Prostate gland (tissue), 2 donors: ENCODE measurements around the gene CHD1L. TPM values are rescaled to one million over a fixed set of nuclear protein-coding genes. Genes with fewer than 3 reads are reported as not detected.

Source experiments
- DNase-seq: peaks from one replicate; pipeline ENCODE4 v3.0.0-alpha.2; 2019; ENCODE audit warnings: low spot score
- H3K27ac ChIP-seq, 2 donors: fragments of 200-600 bp; sonication (generic); 2 replicates each; pipeline ENCODE4 v1.5.1; 2017 to 2019
- H3K27me3 ChIP-seq: fragments of 200-600 bp; sonication (generic); replicated peaks from 2 replicates; pipeline ENCODE4 v1.5.1; 2019; ENCODE audit not compliant: insufficient read depth
- H3K36me3 ChIP-seq, 2 donors: fragments of 200-600 bp; sonication (generic); 1 replicate in 1 of 2; 2 replicates in 1 of 2; pipeline versions ENCODE4 v1.5.1 to v1.8.1; 2017 to 2019
- H3K4me1 ChIP-seq: fragments of 200-600 bp; sonication (generic); replicated peaks from 2 replicates; pipeline ENCODE4 v1.5.1; 2019
- H3K4me3 ChIP-seq, 2 donors: fragments of 200-600 bp; sonication (generic); 2 replicates each; pipeline ENCODE4 v1.5.1; 2017 to 2019
- H3K9me3 ChIP-seq: fragments of 200-600 bp; sonication (generic); 2 replicates; pipeline ENCODE4 v1.5.1; 2017
- CTCF ChIP-seq, 4 experiments: fragments of 200-600 bp in 2 of 4; fragments of 450-650 bp in 2 of 4; sonication (generic) in 2 of 4; IDR thresholded peaks; 1 replicate in 3 of 4; 2 replicates in 1 of 4; pipeline ENCODE4 v1.5.1; 2016 to 2019; ENCODE audit warnings: antibody characterized with exemption in 4 of 4, mild to moderate bottlenecking in 2 of 4, moderate library complexity in 2 of 4
- POLR2A ChIP-seq: fragments of 450-650 bp; IDR thresholded peaks from one replicate; pipeline ENCODE4 v1.6.1; 2016; ENCODE audit warnings: antibody characterized with exemption, mild to moderate bottlenecking
- POLR2AphosphoS5 ChIP-seq: sonication (generic); formaldehyde crosslinking; IDR thresholded peaks from one replicate; pipeline ENCODE4 v1.6.1; 2017; ENCODE audit warnings: antibody characterized with exemption
- WGBS: methylation state at CpG from one replicate; pipeline ENCODE4 v1.1.5; 2018; 5-methylcytosine and 5-hydroxymethylcytosine counted together
- intact Hi-C: fragments of 100-400 bp; cut with DNase I; formaldehyde crosslinking; loops from one replicate; pipeline ENCODE4 v1.14.2; 2022
- total RNA-seq, 2 donors: library from RNA; depleted of rRNA; stranded (reverse); fragments of >200 nt; gene quantifications; one replicate each; pipeline ENCODE4 v1.1.0, GENCODE V29; 2016

CHD1L gene
- total RNA-seq, 2 donors from 2014 or later, result 21.4 to 22.0 TPM

GRCh38 chr1:147211577-147211976, 30.9 kb upstream of the CHD1L start:
- H3K9me3 ChIP-seq, result no peaks in the 10 kb centered on the region
- 87% methylated on average over 2 of the region's 2 CpGs for WGBS
- H3K4me3 ChIP-seq, result no peak overlapping the region
- H3K27ac ChIP-seq, result no peak overlapping the region
- TF ChIP-seq POLR2A (no peak), POLR2AphosphoS5 (no peak), CTCF (IDR thresholded peaks at IDR 0.05) (no peak)
- DNase-seq, result no peak
- intact Hi-C loops, result no loop called here
- H3K36me3 ChIP-seq, result no peaks in the 10 kb centered on the region
- H3K4me1 ChIP-seq, result no peaks in the 10 kb centered on the region
- no peaks in the 10 kb centered on the region for H3K27me3 ChIP-seq

GRCh38 chr1:147213271-147213670, 29.2 kb upstream of the CHD1L start:
- no peak for DNase-seq
- Histone ChIP-seq H3K36me3 (no peaks in the 10 kb centered on the region), H3K4me3 (no peak overlapping the region), H3K27ac (no peak overlapping the region), H3K4me1 (no peaks in the 10 kb centered on the region), H3K9me3 (no peaks in the 10 kb centered on the region), H3K27me3 (no peaks in the 10 kb centered on the region)
- intact Hi-C loops, result no loop called here
- no peak for TF ChIP-seq POLR2AphosphoS5
- no peak for TF ChIP-seq CTCF (IDR thresholded peaks at IDR 0.05)
- no peak for TF ChIP-seq POLR2A

DNA sequence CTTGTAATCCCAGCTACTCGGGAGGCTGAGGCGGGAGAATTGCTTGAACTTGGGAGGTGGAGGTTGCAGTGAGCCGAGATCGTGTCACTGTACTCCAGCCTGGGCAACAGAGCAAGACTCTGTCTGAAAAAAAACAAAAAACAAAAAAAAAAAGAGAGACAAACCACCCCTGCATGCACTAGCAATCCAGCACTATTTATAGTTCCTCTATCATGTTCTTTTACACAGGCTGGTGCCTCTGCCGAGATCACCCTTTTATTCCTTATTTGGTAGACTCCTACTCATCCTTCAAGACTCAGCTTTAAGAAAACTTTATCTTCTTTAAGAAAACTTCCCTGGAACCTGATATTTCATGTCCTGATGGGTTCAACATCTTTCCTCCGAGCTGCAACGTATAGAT, 28.2 kb upstream of the CHD1L start:
- H3K27me3 ChIP-seq, result no peaks in the 10 kb centered on the region
- H3K4me3 ChIP-seq, result no peak overlapping the region
- no peaks in the 10 kb centered on the region for H3K36me3 ChIP-seq
- intact Hi-C loops, result no loop called here
- H3K9me3 ChIP-seq, result no peaks in the 10 kb centered on the region
- 60% methylated on average over 7 of the region's 7 CpGs for WGBS
- no peak for TF ChIP-seq CTCF (IDR thresholded peaks at IDR 0.05)
- no peak for TF ChIP-seq POLR2A
- TF ChIP-seq POLR2AphosphoS5, result no peak
- no peak overlapping the region for H3K27ac ChIP-seq
- DNase-seq, result no peak
- H3K4me1 ChIP-seq, result no peaks in the 10 kb centered on the region

- H3K27me3 ChIP-seq, result no peaks in the 10 kb centered on the region
- no peak overlapping the region for H3K4me3 ChIP-seq
- H3K27ac ChIP-seq, result peak overlapping the region in 1 of 2 donors; percentile 16
- TF ChIP-seq POLR2A (no peak), CTCF (IDR thresholded peaks at IDR 0.05) (no peak), POLR2AphosphoS5 (peak; percentile 50)
- no peak for DNase-seq
- no peaks in the 10 kb centered on the region for H3K36me3 ChIP-seq
- H3K4me1 ChIP-seq, result no peaks in the 10 kb centered on the region
- H3K9me3 ChIP-seq, result no peaks in the 10 kb centered on the region
- intact Hi-C loops, result no loop called here
Measured at GRCh38 chr1:147214842-147215539, 27.5 kb upstream of the CHD1L start.

GRCh38 chr1:147215540-147215916, 27.0 kb upstream of the CHD1L start:
- H3K9me3 ChIP-seq, result no peaks in the 10 kb centered on the region
- intact Hi-C loops, result no loop called here
- no peaks in the 10 kb centered on the region for H3K27me3 ChIP-seq
- no peaks in the 10 kb centered on the region for H3K36me3 ChIP-seq
- no peaks in the 10 kb centered on the region for H3K4me1 ChIP-seq
- H3K4me3 ChIP-seq, result no peak overlapping the region
- WGBS, result 18% methylated on average over 2 of the region's 2 CpGs
- no peak for TF ChIP-seq POLR2AphosphoS5
- no peak for TF ChIP-seq CTCF (IDR thresholded peaks at IDR 0.05)
- no peak for TF ChIP-seq POLR2A
- no peak for DNase-seq
- no peak overlapping the region for H3K27ac ChIP-seq
